HL-60 (cell line): ENCODE measurements around the gene APAF1.

Source experiments
- DNase-seq, 2 experiments: peaks; one replicate each; pipeline ENCODE4 v3.0.0-alpha.2; 2010 to 2020; ENCODE audit warnings: low read depth in 1 of 2, low spot score in 1 of 2
- H3K27ac ChIP-seq: fragments of 250-450 bp; sonication (Bioruptor Pico); replicated peaks from 2 replicates; pipeline ENCODE4 v1.5.1; 2020; ENCODE audit warnings: mild to moderate bottlenecking, moderate library complexity
- H3K27me3 ChIP-seq: fragments of 250-450 bp; sonication (Bioruptor Pico); 2 replicates; pipeline ENCODE4 v1.5.1; 2021; ENCODE audit warnings: mild to moderate bottlenecking, moderate library complexity; ENCODE audit not compliant: insufficient read depth, poor library complexity, severe bottlenecking
- H3K4me3 ChIP-seq: replicated peaks from 2 replicates; pipeline ENCODE4 v1.5.1; 2011; ENCODE audit warnings: mild to moderate bottlenecking, control low read depth, low read length; ENCODE audit not compliant: insufficient read depth
- GABPA ChIP-seq: IDR thresholded peaks from 2 replicates; pipeline ENCODE4 v1.6.1; 2012; ENCODE audit warnings: low read depth
- POLR2AphosphoS5 ChIP-seq: IDR thresholded peaks from 2 replicates; pipeline ENCODE4 v1.6.1; 2012; ENCODE audit warnings: low read depth
- SPI1 ChIP-seq: IDR thresholded peaks from 2 replicates; pipeline ENCODE4 v1.6.1; 2012; ENCODE audit warnings: low read depth, mild to moderate bottlenecking, borderline replicate concordance
- TF ChIP-seq, protein P1 (sequence below): IDR thresholded peaks from one replicate; pipeline ENCODE4 v1.5.1; 2011; ENCODE audit warnings: low read length, control low read depth, inconsistent platforms; ENCODE audit not compliant: insufficient read depth
- TF ChIP-seq, protein P2 (sequence below): IDR thresholded peaks from 2 replicates; pipeline ENCODE4 v1.6.1; 2012; ENCODE audit warnings: low read depth; ENCODE audit not compliant: insufficient replicate concordance

Gene APAF1

DNA sequence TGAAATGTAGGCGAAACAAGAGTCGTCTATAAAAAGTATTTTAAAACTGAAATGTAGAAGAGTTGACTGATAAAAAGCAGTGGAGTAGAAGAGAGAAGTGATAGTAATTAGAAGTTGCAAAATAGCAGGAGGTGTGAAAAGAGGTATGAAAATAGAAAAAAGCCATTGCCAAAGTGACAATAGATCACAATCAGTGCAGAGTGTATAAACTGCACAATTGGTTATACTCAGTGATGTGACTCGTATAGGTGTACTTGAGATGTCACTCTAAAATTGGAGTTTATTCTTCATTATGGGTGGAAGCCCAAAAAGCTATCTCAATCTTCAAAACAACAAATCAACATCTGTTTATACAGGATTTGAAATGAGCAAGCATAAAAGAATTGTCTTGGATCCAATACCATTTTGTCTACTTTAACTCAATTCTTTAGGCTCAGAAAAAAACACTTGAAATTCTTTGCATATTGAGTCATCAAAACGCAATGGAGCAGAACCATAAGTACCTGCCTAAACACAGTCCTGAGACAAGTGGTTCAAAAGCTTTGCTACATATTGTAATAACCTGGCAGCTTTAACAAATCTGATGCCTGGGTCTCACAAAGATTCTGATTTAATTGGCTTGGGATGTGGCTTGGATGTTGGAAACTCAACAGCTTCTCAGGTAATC is 9.3 kb upstream of the APAF1 start:
- no peak for DNase-seq
- Histone ChIP-seq H3K27me3 (no peaks in the 10 kb centered on the region), H3K4me3 (no peak overlapping the region), H3K27ac (no peak overlapping the region)
- TF ChIP-seq POLR2AphosphoS5 (no peak), SPI1 (no peak), GABPA (no peak)
- TF ChIP-seq, protein P1, sequence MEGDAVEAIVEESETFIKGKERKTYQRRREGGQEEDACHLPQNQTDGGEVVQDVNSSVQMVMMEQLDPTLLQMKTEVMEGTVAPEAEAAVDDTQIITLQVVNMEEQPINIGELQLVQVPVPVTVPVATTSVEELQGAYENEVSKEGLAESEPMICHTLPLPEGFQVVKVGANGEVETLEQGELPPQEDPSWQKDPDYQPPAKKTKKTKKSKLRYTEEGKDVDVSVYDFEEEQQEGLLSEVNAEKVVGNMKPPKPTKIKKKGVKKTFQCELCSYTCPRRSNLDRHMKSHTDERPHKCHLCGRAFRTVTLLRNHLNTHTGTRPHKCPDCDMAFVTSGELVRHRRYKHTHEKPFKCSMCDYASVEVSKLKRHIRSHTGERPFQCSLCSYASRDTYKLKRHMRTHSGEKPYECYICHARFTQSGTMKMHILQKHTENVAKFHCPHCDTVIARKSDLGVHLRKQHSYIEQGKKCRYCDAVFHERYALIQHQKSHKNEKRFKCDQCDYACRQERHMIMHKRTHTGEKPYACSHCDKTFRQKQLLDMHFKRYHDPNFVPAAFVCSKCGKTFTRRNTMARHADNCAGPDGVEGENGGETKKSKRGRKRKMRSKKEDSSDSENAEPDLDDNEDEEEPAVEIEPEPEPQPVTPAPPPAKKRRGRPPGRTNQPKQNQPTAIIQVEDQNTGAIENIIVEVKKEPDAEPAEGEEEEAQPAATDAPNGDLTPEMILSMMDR = no peak
- TF ChIP-seq, protein P2, sequence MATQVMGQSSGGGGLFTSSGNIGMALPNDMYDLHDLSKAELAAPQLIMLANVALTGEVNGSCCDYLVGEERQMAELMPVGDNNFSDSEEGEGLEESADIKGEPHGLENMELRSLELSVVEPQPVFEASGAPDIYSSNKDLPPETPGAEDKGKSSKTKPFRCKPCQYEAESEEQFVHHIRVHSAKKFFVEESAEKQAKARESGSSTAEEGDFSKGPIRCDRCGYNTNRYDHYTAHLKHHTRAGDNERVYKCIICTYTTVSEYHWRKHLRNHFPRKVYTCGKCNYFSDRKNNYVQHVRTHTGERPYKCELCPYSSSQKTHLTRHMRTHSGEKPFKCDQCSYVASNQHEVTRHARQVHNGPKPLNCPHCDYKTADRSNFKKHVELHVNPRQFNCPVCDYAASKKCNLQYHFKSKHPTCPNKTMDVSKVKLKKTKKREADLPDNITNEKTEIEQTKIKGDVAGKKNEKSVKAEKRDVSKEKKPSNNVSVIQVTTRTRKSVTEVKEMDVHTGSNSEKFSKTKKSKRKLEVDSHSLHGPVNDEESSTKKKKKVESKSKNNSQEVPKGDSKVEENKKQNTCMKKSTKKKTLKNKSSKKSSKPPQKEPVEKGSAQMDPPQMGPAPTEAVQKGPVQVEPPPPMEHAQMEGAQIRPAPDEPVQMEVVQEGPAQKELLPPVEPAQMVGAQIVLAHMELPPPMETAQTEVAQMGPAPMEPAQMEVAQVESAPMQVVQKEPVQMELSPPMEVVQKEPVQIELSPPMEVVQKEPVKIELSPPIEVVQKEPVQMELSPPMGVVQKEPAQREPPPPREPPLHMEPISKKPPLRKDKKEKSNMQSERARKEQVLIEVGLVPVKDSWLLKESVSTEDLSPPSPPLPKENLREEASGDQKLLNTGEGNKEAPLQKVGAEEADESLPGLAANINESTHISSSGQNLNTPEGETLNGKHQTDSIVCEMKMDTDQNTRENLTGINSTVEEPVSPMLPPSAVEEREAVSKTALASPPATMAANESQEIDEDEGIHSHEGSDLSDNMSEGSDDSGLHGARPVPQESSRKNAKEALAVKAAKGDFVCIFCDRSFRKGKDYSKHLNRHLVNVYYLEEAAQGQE = no peak

DNA sequence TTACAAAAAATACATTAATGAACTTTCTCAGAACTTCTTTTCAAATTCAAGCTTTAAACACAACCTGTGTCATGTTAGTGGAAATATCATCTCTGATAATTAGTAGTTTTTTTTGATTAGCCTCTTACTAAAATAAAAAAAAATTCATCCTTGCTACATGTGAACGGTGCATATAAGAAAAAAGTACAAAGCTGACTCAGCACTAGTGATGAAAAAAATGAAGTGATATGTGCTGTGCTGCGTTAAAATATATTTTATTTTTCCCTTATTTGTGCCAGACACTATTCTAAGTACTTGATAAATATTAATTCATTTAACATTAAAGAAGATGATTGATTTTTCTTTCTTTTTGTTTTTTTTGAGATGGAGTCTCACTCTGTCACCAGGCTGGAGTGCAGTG is 8.0 kb upstream of the APAF1 start:
- H3K4me3 ChIP-seq = no peak overlapping the region
- H3K27ac ChIP-seq = no peak overlapping the region
- no peak for DNase-seq
- no peak for TF ChIP-seq GABPA
- no peak for TF ChIP-seq POLR2AphosphoS5
- TF ChIP-seq, protein P2 = no peak
- TF ChIP-seq, protein P1 = no peak
- TF ChIP-seq SPI1 = no peak
- H3K27me3 ChIP-seq = no peaks in the 10 kb centered on the region

DNA sequence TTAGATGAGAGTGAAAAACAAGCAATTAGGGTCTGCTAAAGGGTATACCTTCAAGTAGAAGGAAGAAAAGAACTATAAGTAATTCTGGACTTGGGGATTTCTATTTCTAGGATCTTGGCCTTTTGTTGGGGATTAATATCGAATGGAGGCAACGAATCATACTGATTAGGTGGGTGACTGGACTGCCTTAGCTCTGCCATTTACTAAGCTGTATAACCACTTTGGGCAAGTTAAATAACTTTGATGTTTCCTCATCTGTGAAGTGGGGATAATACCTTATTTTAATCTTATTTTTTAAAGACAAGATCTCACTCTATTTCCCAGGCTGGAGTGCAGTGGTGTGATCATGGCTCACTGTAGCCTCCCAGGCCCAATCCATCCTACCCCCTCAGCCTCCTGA is 7.1 kb upstream of the APAF1 start:
- DNase-seq = no peak
- Histone ChIP-seq H3K27me3 (no peaks in the 10 kb centered on the region), H3K4me3 (no peak overlapping the region), H3K27ac (no peak overlapping the region)
- TF ChIP-seq POLR2AphosphoS5 (no peak), GABPA (no peak), SPI1 (no peak)
- TF ChIP-seq, protein P2 = no peak
- TF ChIP-seq, protein P1 = no peak
